Suprapubic skin (tissue), 4 donors: ENCODE data around the gene TTC13. TPM values are rescaled to one million over a fixed set of nuclear protein-coding genes. Genes with fewer than 3 reads are reported as not detected.

Experiments
- total RNA-seq, 4 donors: library from RNA; depleted of rRNA; stranded (reverse); fragments of >200 nt; gene quantifications; one replicate each; pipeline ENCODE4 v1.1.0, GENCODE V29; 2016

Gene TTC13
- total RNA-seq, 4 donors from 2014 or later = 16.5 to 41.2 (median 19.2) TPM

Other genes starting within 250 kb of the TTC13 start
- 1 to 10 TPM in 1 of 4 donors, under 1 TPM in 1, not detected in 2; 0.48 to 4.2 TPM for gene CAPN9, start 231.5 kb downstream of the TTC13 start, total RNA-seq
- gene C1orf198, start 110.3 kb downstream of the TTC13 start, total RNA-seq = 10 to 100 TPM; 42.7 to 70.1 (median 52.5) TPM
- gene ARV1, start 233 bp upstream of the TTC13 start, total RNA-seq = 10 to 100 TPM; 24.1 to 36.4 (median 29.4) TPM
- gene FAM89A, start 61.4 kb upstream of the TTC13 start, total RNA-seq = 10 to 100 TPM; 25.5 to 59.8 (median 49.7) TPM
- gene TRIM67, start 183.2 kb upstream of the TTC13 start, total RNA-seq = under 1 TPM in 2 of 4 donors, not detected in 2; 0.21 to 0.38 TPM